Peyer's patch (tissue), 4 donors: ENCODE data around the gene TM4SF4.

ENCODE experiments used
- CTCF ChIP-seq, 6 experiments: fragments of 450-650 bp in 4 of 6; fragments of 200-600 bp in 2 of 6; sonication (generic) in 1 of 6; IDR thresholded peaks; one replicate each; pipeline ENCODE4 v1.5.1; 2017 to 2019; ENCODE audit warnings: antibody characterized with exemption in 6 of 6, mild to moderate bottlenecking in 3 of 6, moderate library complexity in 1 of 6
- POLR2A ChIP-seq, 2 donors: fragments of 450-650 bp; IDR thresholded peaks; one replicate each; pipeline ENCODE4 v1.5.1; 2017; ENCODE audit warnings: antibody characterized with exemption in 2 of 2, mild to moderate bottlenecking in 2 of 2, moderate library complexity in 2 of 2

GRCh38 chr3:149430216-149430615 lies 44.3 kb upstream of the TM4SF4 start:
- TF ChIP-seq CTCF (IDR thresholded peaks at IDR 0.05), result no peak
- TF ChIP-seq POLR2A (IDR thresholded peaks at IDR 0.05), result no peak
